Hepatic stellate cell (primary cell): ENCODE data around the gene FXYD6.

Experiments used
- DNase-seq: peaks from one replicate; pipeline ENCODE4 v3.0.0; 2011; ENCODE audit warnings: low spot score

Gene FXYD6

GRCh38 chr11:117792241-117792640 lies 84.2 kb downstream of the FXYD6 start:
- no peak for DNase-seq

GRCh38 chr11:117790279-117790678 lies 86.2 kb downstream of the FXYD6 start:
- DNase-seq, result no peak

GRCh38 chr11:117789241-117789640 lies 87.2 kb downstream of the FXYD6 start:
- DNase-seq, result no peak
